ENCODE measurements around the gene VRK3.

DNA sequence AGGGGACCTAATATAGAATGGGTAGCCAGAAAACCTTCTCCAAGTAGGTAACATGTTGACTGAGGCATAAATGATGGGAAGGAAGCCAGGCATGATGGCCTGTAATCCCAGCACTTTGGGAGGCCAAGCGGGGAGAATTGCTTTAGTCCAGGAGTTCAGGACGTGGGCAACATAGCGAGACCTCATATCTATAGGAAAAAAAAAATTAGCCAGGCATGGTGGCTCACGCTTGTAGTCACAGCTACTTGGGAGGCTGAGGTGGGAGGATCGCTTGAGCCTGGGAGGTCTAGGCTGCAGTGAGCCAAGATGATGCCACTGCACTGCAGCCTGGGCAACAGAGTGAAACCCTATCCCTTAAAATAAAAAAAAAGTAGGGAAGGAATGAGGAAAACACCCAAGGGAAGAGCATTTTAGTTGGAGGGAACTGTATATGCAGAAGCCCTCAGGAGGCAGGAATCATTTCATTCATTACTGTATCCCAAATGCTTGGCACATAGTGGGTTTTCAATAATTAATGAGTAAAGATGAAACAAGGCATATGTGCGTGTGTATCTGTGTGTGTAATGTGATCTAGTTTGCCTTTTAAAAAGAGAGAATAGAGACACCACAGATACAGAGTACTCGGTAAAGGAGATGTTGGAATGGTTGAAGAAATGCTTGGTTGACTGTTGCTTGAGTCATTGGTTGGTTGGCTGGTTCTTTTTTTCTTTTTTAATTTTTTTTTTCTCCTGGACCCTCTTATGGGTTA, 93.7 kb downstream of the VRK3 start:
- TF ChIP-seq, protein P1, sequence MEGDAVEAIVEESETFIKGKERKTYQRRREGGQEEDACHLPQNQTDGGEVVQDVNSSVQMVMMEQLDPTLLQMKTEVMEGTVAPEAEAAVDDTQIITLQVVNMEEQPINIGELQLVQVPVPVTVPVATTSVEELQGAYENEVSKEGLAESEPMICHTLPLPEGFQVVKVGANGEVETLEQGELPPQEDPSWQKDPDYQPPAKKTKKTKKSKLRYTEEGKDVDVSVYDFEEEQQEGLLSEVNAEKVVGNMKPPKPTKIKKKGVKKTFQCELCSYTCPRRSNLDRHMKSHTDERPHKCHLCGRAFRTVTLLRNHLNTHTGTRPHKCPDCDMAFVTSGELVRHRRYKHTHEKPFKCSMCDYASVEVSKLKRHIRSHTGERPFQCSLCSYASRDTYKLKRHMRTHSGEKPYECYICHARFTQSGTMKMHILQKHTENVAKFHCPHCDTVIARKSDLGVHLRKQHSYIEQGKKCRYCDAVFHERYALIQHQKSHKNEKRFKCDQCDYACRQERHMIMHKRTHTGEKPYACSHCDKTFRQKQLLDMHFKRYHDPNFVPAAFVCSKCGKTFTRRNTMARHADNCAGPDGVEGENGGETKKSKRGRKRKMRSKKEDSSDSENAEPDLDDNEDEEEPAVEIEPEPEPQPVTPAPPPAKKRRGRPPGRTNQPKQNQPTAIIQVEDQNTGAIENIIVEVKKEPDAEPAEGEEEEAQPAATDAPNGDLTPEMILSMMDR (IDR thresholded peaks at IDR 0.05; ENCODE audit: poor library complexity, severe bottlenecking), result no peak
- TF ChIP-seq TAF1 (IDR thresholded peaks at IDR 0.05; ENCODE audit: low read depth) (no peak), RAD21 (conservative IDR thresholded peaks at IDR 0.05) (no peak), MXI1 (conservative IDR thresholded peaks at IDR 0.05; ENCODE audit: poor library complexity, severe bottlenecking) (no peak), EP300 (conservative IDR thresholded peaks at IDR 0.05; ENCODE audit: poor library complexity, severe bottlenecking) (no peak)
- TF ChIP-seq, protein P2, sequence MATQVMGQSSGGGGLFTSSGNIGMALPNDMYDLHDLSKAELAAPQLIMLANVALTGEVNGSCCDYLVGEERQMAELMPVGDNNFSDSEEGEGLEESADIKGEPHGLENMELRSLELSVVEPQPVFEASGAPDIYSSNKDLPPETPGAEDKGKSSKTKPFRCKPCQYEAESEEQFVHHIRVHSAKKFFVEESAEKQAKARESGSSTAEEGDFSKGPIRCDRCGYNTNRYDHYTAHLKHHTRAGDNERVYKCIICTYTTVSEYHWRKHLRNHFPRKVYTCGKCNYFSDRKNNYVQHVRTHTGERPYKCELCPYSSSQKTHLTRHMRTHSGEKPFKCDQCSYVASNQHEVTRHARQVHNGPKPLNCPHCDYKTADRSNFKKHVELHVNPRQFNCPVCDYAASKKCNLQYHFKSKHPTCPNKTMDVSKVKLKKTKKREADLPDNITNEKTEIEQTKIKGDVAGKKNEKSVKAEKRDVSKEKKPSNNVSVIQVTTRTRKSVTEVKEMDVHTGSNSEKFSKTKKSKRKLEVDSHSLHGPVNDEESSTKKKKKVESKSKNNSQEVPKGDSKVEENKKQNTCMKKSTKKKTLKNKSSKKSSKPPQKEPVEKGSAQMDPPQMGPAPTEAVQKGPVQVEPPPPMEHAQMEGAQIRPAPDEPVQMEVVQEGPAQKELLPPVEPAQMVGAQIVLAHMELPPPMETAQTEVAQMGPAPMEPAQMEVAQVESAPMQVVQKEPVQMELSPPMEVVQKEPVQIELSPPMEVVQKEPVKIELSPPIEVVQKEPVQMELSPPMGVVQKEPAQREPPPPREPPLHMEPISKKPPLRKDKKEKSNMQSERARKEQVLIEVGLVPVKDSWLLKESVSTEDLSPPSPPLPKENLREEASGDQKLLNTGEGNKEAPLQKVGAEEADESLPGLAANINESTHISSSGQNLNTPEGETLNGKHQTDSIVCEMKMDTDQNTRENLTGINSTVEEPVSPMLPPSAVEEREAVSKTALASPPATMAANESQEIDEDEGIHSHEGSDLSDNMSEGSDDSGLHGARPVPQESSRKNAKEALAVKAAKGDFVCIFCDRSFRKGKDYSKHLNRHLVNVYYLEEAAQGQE (IDR thresholded peaks at IDR 0.05; ENCODE audit: borderline replicate concordance), result no peak

All from neural cell (in vitro differentiated cells).